Esophagus squamous epithelium (tissue), 5 donors: ENCODE data around the gene LAMTOR2. TPM values are rescaled to one million over a fixed set of nuclear protein-coding genes. Genes with fewer than 3 reads are reported as not detected.

Source experiments
- DNase-seq: peaks from one replicate; lab custom pipeline; 2025; lab: John Stamatoyannopoulos, UW
- H3K27ac ChIP-seq, 4 donors: fragments of 200-600 bp; sonication (generic); one replicate each; pipeline ENCODE4 v1.5.1; 2016 to 2019; ENCODE audit warnings: mild to moderate bottlenecking in 1 of 4
- H3K27me3 ChIP-seq, 4 donors: fragments of 200-600 bp; sonication (generic); 1 replicate in 3 of 4; 2 replicates in 1 of 4; pipeline versions ENCODE4 v1.5.1 to v1.6.0; 2017 to 2021; ENCODE audit warnings: antibody characterized with exemption in 1 of 4
- H3K36me3 ChIP-seq, 3 donors: fragments of 200-600 bp; sonication (generic); one replicate each; pipeline ENCODE4 v1.5.1; 2016 to 2019
- H3K4me1 ChIP-seq, 3 donors: fragments of 200-600 bp; sonication (generic); one replicate each; pipeline ENCODE4 v1.5.1; 2017 to 2019
- H3K4me3 ChIP-seq, 4 donors: fragments of 200-600 bp; sonication (generic); 1 replicate in 3 of 4; 2 replicates in 1 of 4; pipeline ENCODE4 v1.5.1; 2016 to 2019; ENCODE audit warnings: mild to moderate bottlenecking in 2 of 4, moderate library complexity in 1 of 4
- H3K9me3 ChIP-seq, 3 donors: fragments of 200-600 bp; sonication (generic); one replicate each; pipeline ENCODE4 v1.5.1; 2016 to 2019
- POLR2A ChIP-seq, 4 donors: fragments of 450-650 bp; IDR thresholded peaks; one replicate each; pipeline ENCODE4 v1.6.1; 2017; ENCODE audit warnings: antibody characterized with exemption in 4 of 4, mild to moderate bottlenecking in 4 of 4, moderate library complexity in 3 of 4
- WGBS, 2 donors: methylation state at CpG; one replicate each; pipeline ENCODE4 v1.1.5; 2018; 5-methylcytosine and 5-hydroxymethylcytosine counted together
- intact Hi-C: fragments of 100-400 bp; cut with DNase I; formaldehyde crosslinking; loops from one replicate; pipeline ENCODE4 v1.15.0; 2022
- total RNA-seq, 4 donors: library from RNA; depleted of rRNA; stranded (reverse); fragments of >200 nt; gene quantifications; one replicate each; pipeline ENCODE4 v1.1.0, GENCODE V29; 2016
- TF ChIP-seq, protein P1 (sequence below), 6 experiments: fragments of 450-650 bp in 4 of 6; fragments of 200-600 bp in 2 of 6; sonication (generic) in 2 of 6; IDR thresholded peaks; one replicate each; pipeline ENCODE4 v1.5.1; 2016 to 2019; ENCODE audit warnings: antibody characterized with exemption in 6 of 6, mild to moderate bottlenecking in 4 of 6, moderate library complexity in 4 of 6
- donor health status: DM: yes; HTN: yes; CAD: no.

Gene LAMTOR2
- total RNA-seq, 4 donors from 2014 or later = 41.4 to 67.1 (median 53.3) TPM

GRCh38 chr1:156095906-156096508 lies 41.4 kb downstream of the LAMTOR2 start:
- Histone ChIP-seq H3K27me3 (no peaks in the 10 kb centered on the region), H3K4me3 (no peak overlapping the region), H3K9me3 (no peaks in the 10 kb centered on the region), H3K36me3 (no peaks in the 10 kb centered on the region), H3K4me1 (peaks cover 23 to 45% (median 43%) of the 10 kb centered on the region in 3 donors), H3K27ac (peak overlapping the region; percentile 67 to 92 (median 78))
- intact Hi-C loops = loop anchor here (2.0 kb wide), 1 partner anchor 33 kb away; no protein-coding TSS in a partner anchor
- WGBS, 2 donors = 21 to 30% methylated on average over 3 of the region's 3 CpGs
- no peak for DNase-seq
- TF ChIP-seq, protein P1, sequence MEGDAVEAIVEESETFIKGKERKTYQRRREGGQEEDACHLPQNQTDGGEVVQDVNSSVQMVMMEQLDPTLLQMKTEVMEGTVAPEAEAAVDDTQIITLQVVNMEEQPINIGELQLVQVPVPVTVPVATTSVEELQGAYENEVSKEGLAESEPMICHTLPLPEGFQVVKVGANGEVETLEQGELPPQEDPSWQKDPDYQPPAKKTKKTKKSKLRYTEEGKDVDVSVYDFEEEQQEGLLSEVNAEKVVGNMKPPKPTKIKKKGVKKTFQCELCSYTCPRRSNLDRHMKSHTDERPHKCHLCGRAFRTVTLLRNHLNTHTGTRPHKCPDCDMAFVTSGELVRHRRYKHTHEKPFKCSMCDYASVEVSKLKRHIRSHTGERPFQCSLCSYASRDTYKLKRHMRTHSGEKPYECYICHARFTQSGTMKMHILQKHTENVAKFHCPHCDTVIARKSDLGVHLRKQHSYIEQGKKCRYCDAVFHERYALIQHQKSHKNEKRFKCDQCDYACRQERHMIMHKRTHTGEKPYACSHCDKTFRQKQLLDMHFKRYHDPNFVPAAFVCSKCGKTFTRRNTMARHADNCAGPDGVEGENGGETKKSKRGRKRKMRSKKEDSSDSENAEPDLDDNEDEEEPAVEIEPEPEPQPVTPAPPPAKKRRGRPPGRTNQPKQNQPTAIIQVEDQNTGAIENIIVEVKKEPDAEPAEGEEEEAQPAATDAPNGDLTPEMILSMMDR (IDR thresholded peaks at IDR 0.05) = no peak
- TF ChIP-seq POLR2A (IDR thresholded peaks at IDR 0.05) = no peak

DNA sequence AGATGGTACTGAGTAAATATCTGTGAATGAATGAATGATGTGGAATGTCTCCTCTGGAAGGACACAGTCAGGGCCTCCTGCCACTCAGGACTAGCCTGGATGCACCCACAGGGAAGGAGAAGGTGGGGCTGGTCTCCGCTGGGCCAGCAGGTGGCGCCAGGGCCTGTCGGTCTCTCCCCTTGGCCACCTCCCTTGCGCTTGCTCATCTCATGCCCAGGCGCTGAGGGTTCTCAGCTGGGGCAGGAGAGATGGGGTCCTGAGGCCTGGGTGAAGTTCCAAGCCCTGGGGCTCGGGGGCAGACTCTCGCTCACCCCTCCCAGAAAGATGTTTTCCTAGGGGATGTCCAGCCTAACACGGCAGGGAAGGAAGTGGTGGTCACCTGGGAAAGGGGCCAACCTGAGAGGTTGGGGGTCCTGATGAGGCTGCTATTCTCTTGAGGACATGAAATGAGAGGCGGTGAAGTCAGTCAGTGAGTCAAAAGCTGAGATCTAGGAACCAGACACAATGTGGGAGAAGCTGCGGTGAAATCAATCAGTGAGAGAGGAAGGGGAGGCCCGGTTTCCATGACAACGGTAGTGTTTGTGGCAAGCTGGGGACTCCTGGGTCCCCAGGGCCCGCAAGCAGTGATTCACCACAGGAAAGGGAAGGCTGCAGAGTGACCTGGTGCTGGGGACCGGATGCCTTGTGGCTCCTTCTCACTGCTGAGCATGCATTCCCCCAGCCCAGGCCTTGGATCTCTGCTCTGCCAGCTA lies 42.2 kb downstream of the LAMTOR2 start:
- WGBS, 2 donors = 13 to 19% methylated on average over 6 to 10 of the region's 14 CpGs
- peaks cover 31 to 52% (median 51%) of the 10 kb centered on the region in 3 donors for H3K4me1 ChIP-seq
- H3K36me3 ChIP-seq = no peaks in the 10 kb centered on the region
- no peaks in the 10 kb centered on the region for H3K27me3 ChIP-seq
- H3K27ac ChIP-seq = peak overlapping the region; percentile 67 to 92 (median 78)
- intact Hi-C loops = loop anchor here (2.0 kb wide), 1 partner anchor 32 kb away; no protein-coding TSS in a partner anchor
- no peaks in the 10 kb centered on the region for H3K9me3 ChIP-seq
- DNase-seq = peak; percentile 59
- no peak for TF ChIP-seq POLR2A (IDR thresholded peaks at IDR 0.05)
- TF ChIP-seq, protein P1 (IDR thresholded peaks at IDR 0.05) = peak; percentile 76 to 98 (median 96)
- peak overlapping the region in 1 of 4 donors; percentile 42 for H3K4me3 ChIP-seq

GRCh38 chr1:156097499-156098178 lies 43.1 kb downstream of the LAMTOR2 start:
- intact Hi-C loops = loop anchor here (2.0 kb wide), 1 partner anchor 31 kb away; no protein-coding TSS in a partner anchor
- H3K4me1 ChIP-seq = peaks cover 39 to 60% (median 60%) of the 10 kb centered on the region in 3 donors
- WGBS, 2 donors = 52 to 75% methylated on average over 3 to 9 of the region's 9 CpGs
- peak overlapping the region; percentile 67 to 92 (median 78) for H3K27ac ChIP-seq
- no peak overlapping the region for H3K4me3 ChIP-seq
- H3K36me3 ChIP-seq = no peaks in the 10 kb centered on the region
- no peaks in the 10 kb centered on the region for H3K9me3 ChIP-seq
- DNase-seq = no peak
- TF ChIP-seq POLR2A (IDR thresholded peaks at IDR 0.05) = no peak
- TF ChIP-seq, protein P1 (IDR thresholded peaks at IDR 0.05) = no peak
- no peaks in the 10 kb centered on the region for H3K27me3 ChIP-seq

- Histone ChIP-seq H3K9me3 (no peaks in the 10 kb centered on the region), H3K4me1 (peaks cover 50 to 72% (median 71%) of the 10 kb centered on the region in 3 donors), H3K27me3 (no peaks in the 10 kb centered on the region), H3K4me3 (no peak overlapping the region), H3K36me3 (no peaks in the 10 kb centered on the region), H3K27ac (peak overlapping the region in 3 of 4 donors; percentile 25 to 42 (median 38))
- 59% methylated on average over 2 of the region's 2 CpGs; no CpG with 5 or more reads in 1 of the 2 donors for WGBS, 2 donors
- intact Hi-C loops = no loop called here
- DNase-seq = no peak
- TF ChIP-seq POLR2A (IDR thresholded peaks at IDR 0.05) = no peak
- TF ChIP-seq, protein P1 (IDR thresholded peaks at IDR 0.05) = no peak
Observed at GRCh38 chr1:156098784-156099183, 44.2 kb downstream of the LAMTOR2 start.
